DOHH2 (cell line): ENCODE measurements around the gene ZNF341.

Experiments
- H3F3A ChIP-seq: fragments of 200-600 bp; sonication (generic), shearing (Covaris generic); 2 replicates; pipeline ENCODE4 v1.6.0; 2016; ENCODE audit warnings: antibody characterized with exemption, mild to moderate bottlenecking; ENCODE audit not compliant: control insufficient read depth, insufficient read depth
- H3K27ac ChIP-seq: fragments of 200-600 bp; sonication (generic); 2 replicates; pipeline ENCODE4 v1.5.1; 2014; ENCODE audit warnings: low read depth, mild to moderate bottlenecking, low read length, moderate library complexity
- H3K27me3 ChIP-seq: fragments of 200-600 bp; sonication (generic); 2 replicates; pipeline ENCODE4 v1.6.1; 2014; ENCODE audit warnings: mild to moderate bottlenecking, low read length, mixed read lengths; ENCODE audit not compliant: control insufficient read depth
- H3K36me3 ChIP-seq: fragments of 200-600 bp; sonication (generic); 2 replicates; pipeline ENCODE4 v1.6.1; 2014; ENCODE audit warnings: mild to moderate bottlenecking, low read length, moderate library complexity, mixed read lengths; ENCODE audit not compliant: control insufficient read depth
- H3K4me1 ChIP-seq: fragments of 200-600 bp; sonication (generic); 2 replicates; pipeline ENCODE4 v1.6.1; 2014; ENCODE audit warnings: mild to moderate bottlenecking, low read length, mixed read lengths; ENCODE audit not compliant: control insufficient read depth
- H3K4me2 ChIP-seq: fragments of 200-600 bp; sonication (generic); 2 replicates; pipeline ENCODE4 v1.6.0; 2014; ENCODE audit warnings: mild to moderate bottlenecking, low read length, moderate library complexity
- H3K4me3 ChIP-seq: fragments of 200-600 bp; sonication (generic); 2 replicates; pipeline ENCODE4 v1.5.1; 2014; ENCODE audit warnings: mild to moderate bottlenecking, low read length, mixed read lengths
- H3K79me2 ChIP-seq: fragments of 200-600 bp; sonication (generic); 2 replicates; pipeline ENCODE4 v1.6.1; 2014; ENCODE audit warnings: mild to moderate bottlenecking, low read length, mixed read lengths; ENCODE audit not compliant: control insufficient read depth
- H3K9me2 ChIP-seq: fragments of 200-600 bp; sonication (generic); replicated peaks from 2 replicates; pipeline ENCODE4 v1.6.1; 2014; ENCODE audit warnings: mild to moderate bottlenecking, low read length, mixed read lengths; ENCODE audit not compliant: control insufficient read depth
- H3K9me3 ChIP-seq: fragments of 200-600 bp; sonication (generic); 2 replicates; pipeline ENCODE4 v1.6.1; 2014; ENCODE audit warnings: antibody characterized with exemption, low read length, mixed read lengths; ENCODE audit not compliant: control insufficient read depth, insufficient read depth
- H4K20me1 ChIP-seq: fragments of 200-600 bp; sonication (generic); 2 replicates; pipeline ENCODE4 v1.6.0; 2014; ENCODE audit warnings: low read depth, mild to moderate bottlenecking, antibody characterized with exemption, low read length, moderate library complexity; ENCODE audit not compliant: control insufficient read depth, insufficient read depth
- CTCF ChIP-seq: fragments of 200-600 bp; sonication (generic); IDR thresholded peaks from one replicate; pipeline ENCODE4 v1.5.1; 2014; ENCODE audit warnings: antibody characterized with exemption, mild to moderate bottlenecking, low read depth, low read length; ENCODE audit not compliant: poor library complexity, severe bottlenecking
- EZH2phosphoT487 ChIP-seq: fragments of 200-600 bp; sonication (generic); IDR thresholded peaks from 2 replicates; pipeline ENCODE4 v1.6.1; 2017; ENCODE audit warnings: borderline replicate concordance, mild to moderate bottlenecking, antibody characterized with exemption, low read length, moderate library complexity, mixed read lengths

The ZNF341 gene

GRCh38 chr20:33766686-33767085 is 34.9 kb downstream of the ZNF341 start:
- Histone ChIP-seq H4K20me1 (no peaks in the 10 kb centered on the region), H3K36me3 (no peaks in the 10 kb centered on the region), H3K9me3 (no peaks in the 10 kb centered on the region), H3K4me1 (no peaks in the 10 kb centered on the region), H3K27ac (no peak overlapping the region), H3K79me2 (no peaks in the 10 kb centered on the region), H3K9me2 (no peaks in the 10 kb centered on the region), H3K4me3 (no peak overlapping the region), H3K4me2 (no peak overlapping the region), H3F3A (no peaks in the 10 kb centered on the region), H3K27me3 (no peaks in the 10 kb centered on the region)
- TF ChIP-seq CTCF (no peak), EZH2phosphoT487 (no peak)

- Histone ChIP-seq H3K27ac (no peak overlapping the region), H3K4me2 (no peak overlapping the region), H3K9me2 (no peaks in the 10 kb centered on the region), H3K4me3 (no peak overlapping the region), H3F3A (no peaks in the 10 kb centered on the region), H3K4me1 (no peaks in the 10 kb centered on the region), H3K27me3 (no peaks in the 10 kb centered on the region), H3K79me2 (no peaks in the 10 kb centered on the region), H4K20me1 (no peaks in the 10 kb centered on the region), H3K9me3 (no peaks in the 10 kb centered on the region), H3K36me3 (no peaks in the 10 kb centered on the region)
- TF ChIP-seq EZH2phosphoT487 (no peak), CTCF (no peak)
Observed at GRCh38 chr20:33767777-33768138, 36.0 kb downstream of the ZNF341 start.

GRCh38 chr20:33769043-33769442 is 37.2 kb downstream of the ZNF341 start:
- H3K27me3 ChIP-seq: no peaks in the 10 kb centered on the region
- no peak for TF ChIP-seq CTCF
- no peak for TF ChIP-seq EZH2phosphoT487
- H3K36me3 ChIP-seq: no peaks in the 10 kb centered on the region
- no peaks in the 10 kb centered on the region for H3K4me1 ChIP-seq
- no peaks in the 10 kb centered on the region for H3K9me3 ChIP-seq
- no peak overlapping the region for H3K4me2 ChIP-seq
- no peak overlapping the region for H3K4me3 ChIP-seq
- H3K9me2 ChIP-seq: no peaks in the 10 kb centered on the region
- H3K79me2 ChIP-seq: no peaks in the 10 kb centered on the region
- H3F3A ChIP-seq: no peaks in the 10 kb centered on the region
- no peaks in the 10 kb centered on the region for H4K20me1 ChIP-seq
- no peak overlapping the region for H3K27ac ChIP-seq

GRCh38 chr20:33770005-33770404 is 38.2 kb downstream of the ZNF341 start:
- H3F3A ChIP-seq: no peaks in the 10 kb centered on the region
- no peak overlapping the region for H3K27ac ChIP-seq
- H3K4me2 ChIP-seq: no peak overlapping the region
- TF ChIP-seq EZH2phosphoT487 (no peak), CTCF (no peak)
- 0 out of 2 replicates have a peak, but pooled peaks cover 4% of the 10 kb centered on the region for H3K4me1 ChIP-seq
- no peaks in the 10 kb centered on the region for H3K27me3 ChIP-seq
- H3K36me3 ChIP-seq: no peaks in the 10 kb centered on the region
- H4K20me1 ChIP-seq: no peaks in the 10 kb centered on the region
- H3K9me3 ChIP-seq: no peaks in the 10 kb centered on the region
- H3K9me2 ChIP-seq: no peaks in the 10 kb centered on the region
- H3K79me2 ChIP-seq: no peaks in the 10 kb centered on the region
- H3K4me3 ChIP-seq: no peak overlapping the region
